Measurements from ENCODE around the gene DSG3.
"Not testable (repeated sequence)": the region's sequence is repeated elsewhere in the genome, so short reads cannot be mapped to it uniquely, and the experiment has no call there.

The DSG3 gene

DNA sequence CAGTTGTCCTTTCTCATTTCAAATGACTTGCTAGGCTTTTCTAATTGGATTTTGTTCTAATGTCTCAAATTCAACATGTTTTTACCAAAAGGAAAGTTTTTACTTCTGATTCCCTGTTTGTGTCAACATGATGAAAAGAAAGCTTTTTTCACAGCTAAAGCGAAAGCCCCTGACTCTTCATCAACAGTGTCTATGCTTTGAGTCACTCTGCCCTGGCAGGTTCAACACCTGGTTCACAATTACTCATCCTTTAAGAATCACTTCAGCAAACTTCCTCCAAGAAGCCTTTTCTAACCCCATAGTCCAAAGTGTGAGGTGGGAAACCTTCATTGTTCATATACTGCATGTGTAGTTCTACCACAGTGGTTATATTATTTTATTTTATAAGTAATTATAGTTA is 42.8 kb downstream of the DSG3 start:
- DNase-seq (ENCODE audit: low read depth): no peak
- TF ChIP-seq, protein P1, sequence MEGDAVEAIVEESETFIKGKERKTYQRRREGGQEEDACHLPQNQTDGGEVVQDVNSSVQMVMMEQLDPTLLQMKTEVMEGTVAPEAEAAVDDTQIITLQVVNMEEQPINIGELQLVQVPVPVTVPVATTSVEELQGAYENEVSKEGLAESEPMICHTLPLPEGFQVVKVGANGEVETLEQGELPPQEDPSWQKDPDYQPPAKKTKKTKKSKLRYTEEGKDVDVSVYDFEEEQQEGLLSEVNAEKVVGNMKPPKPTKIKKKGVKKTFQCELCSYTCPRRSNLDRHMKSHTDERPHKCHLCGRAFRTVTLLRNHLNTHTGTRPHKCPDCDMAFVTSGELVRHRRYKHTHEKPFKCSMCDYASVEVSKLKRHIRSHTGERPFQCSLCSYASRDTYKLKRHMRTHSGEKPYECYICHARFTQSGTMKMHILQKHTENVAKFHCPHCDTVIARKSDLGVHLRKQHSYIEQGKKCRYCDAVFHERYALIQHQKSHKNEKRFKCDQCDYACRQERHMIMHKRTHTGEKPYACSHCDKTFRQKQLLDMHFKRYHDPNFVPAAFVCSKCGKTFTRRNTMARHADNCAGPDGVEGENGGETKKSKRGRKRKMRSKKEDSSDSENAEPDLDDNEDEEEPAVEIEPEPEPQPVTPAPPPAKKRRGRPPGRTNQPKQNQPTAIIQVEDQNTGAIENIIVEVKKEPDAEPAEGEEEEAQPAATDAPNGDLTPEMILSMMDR (IDR thresholded peaks at IDR 0.05; ENCODE audit: control insufficient read depth, extremely low read depth, insufficient read depth): no peak
- H3K4me3 ChIP-seq (ENCODE audit: low read depth, low read length): no peak overlapping the region

DNA sequence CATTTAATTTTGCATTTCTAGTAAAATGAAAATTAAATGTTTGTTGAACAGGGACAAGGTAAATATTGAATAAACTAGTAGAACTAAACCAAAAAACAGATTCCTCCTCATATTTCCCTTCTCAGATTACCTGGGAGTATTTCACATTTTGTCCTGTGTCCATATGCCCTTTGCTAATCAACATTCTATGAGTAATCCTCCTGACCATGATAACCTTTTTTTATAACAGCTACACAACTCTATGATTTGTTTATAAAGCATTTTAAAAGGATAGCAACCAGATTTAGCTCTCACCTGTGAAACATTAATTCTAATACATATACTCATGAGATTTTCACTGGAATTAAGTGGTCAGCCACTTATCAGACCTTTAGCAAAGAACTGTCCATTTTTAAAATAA is 43.3 kb downstream of the DSG3 start:
- TF ChIP-seq, protein P1 (IDR thresholded peaks at IDR 0.05; ENCODE audit: control insufficient read depth, extremely low read depth, insufficient read depth): no peak
- no peak overlapping the region for H3K4me3 ChIP-seq (ENCODE audit: low read depth, low read length)
- DNase-seq (ENCODE audit: low read depth): no peak

DNA sequence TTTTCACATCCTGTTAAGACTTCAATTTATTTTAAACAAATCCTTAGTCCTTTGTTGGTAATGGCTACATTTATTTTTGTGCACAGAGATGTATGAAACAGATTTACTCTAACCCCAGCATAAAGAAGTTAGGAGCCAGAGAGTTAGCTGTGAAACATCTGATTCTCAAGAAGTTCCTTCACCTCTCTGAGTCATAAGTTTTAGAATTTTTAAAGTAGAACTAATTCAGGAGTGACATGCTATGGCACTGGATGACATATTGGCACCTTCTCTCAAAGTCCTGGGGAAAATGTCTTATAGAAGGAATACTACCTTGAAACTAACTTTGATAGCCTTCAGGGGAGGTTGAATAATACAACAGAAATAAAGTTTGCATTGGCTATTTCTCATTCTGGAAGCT is 44.0 kb downstream of the DSG3 start:
- no peak overlapping the region for H3K4me3 ChIP-seq (ENCODE audit: low read depth, low read length)
- TF ChIP-seq, protein P1 (IDR thresholded peaks at IDR 0.05; ENCODE audit: control insufficient read depth, extremely low read depth, insufficient read depth): no peak
- no peak for DNase-seq (ENCODE audit: low read depth)

DNA sequence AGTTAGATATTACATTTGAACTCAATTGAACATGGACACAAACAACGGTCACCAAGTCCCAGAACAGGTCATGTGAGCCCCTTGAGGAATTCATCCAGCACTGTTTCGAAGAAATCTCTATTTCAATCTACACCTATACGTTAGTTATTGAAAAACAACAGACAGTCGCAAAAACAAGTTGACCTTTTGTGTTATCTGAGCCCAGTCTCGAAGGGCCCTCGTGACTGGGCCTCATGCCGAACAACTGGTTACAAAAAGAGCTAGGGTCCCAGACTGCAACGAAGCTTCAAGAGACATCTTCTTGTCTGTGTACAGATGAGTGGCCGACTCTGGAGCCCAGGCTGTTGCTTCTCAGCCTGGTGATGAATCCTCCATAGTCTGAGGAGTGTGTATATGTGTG is 45.1 kb downstream of the DSG3 start:
- TF ChIP-seq, protein P1 (IDR thresholded peaks at IDR 0.05; ENCODE audit: control insufficient read depth, extremely low read depth, insufficient read depth): no peak
- no peak overlapping the region for H3K4me3 ChIP-seq (ENCODE audit: low read depth, low read length)
- DNase-seq (ENCODE audit: low read depth): no peak

DNA sequence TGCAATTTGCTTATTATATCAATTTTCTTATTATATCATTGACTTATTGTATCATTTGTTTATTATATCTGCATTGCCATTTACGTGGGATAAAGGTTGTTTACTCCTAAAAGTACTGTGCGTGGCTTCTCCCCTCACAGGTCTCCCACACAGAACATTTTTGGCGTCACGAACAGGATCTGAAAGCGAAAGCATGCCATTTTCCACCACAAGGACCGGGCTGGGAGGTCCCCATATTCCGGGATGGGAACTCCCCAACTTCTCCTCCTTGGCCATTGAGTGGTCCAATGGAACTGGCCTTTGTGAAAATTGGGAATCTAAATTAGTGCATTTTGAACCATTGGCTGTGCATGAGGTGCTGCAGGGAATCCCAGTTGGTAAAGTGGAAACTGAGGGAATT is 45.6 kb downstream of the DSG3 start:
- DNase-seq (ENCODE audit: low read depth): no peak
- no peak overlapping the region for H3K4me3 ChIP-seq (ENCODE audit: low read depth, low read length)
- TF ChIP-seq, protein P1 (IDR thresholded peaks at IDR 0.05; ENCODE audit: control insufficient read depth, extremely low read depth, insufficient read depth): no peak

DNA sequence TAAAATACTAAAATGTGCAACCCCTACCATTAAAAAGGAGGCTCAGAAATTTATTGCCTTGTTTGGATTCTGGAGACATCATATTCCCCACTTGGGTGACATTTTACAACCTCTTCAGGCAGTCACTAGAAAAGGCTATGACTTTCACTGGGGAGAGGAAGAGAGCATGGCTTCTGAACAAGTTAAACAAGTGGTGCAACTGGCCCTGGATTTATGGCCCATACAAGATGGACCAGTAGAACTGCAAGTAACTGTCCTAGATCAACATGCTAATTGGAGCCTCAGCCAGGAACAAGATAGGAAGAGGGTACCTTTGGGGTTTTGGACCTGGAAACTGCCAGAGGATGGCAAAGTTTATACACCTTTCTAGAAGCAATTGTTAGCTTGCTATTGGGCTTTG is 46.4 kb downstream of the DSG3 start:
- no peak overlapping the region for H3K4me3 ChIP-seq (ENCODE audit: low read depth, low read length)
- peak; percentile 75 for DNase-seq (ENCODE audit: low read depth)
- TF ChIP-seq, protein P1 (IDR thresholded peaks at IDR 0.05; ENCODE audit: control insufficient read depth, extremely low read depth, insufficient read depth): no peak

DNA sequence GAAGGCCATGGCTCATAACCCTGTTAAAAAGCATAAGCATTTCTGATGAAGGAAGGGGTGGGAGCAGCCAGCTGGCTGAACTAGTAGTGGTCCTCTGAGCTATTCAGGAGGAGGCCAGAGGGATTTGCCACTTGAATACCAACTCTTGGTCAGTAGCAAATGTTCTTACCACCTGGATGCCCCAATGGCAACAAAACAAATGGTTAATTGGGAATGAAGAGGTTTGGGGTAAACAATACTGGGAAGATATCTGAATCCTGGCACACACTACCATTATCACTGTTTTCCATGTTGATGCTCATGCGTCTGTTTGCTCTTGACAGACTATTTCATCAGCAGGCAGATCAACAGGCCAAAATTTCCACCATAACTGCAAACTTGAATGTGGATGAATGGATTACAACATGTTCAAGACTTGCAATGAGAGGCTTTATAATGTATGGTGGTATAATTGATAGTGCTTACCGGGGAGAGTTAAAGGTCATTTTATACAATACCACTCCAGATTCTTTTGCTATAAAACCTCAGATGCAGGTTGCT is 47.2 kb downstream of the DSG3 start:
- H3K4me3 ChIP-seq (ENCODE audit: low read depth, low read length); DNase-seq (ENCODE audit: low read depth): not testable (repeated sequence)
